Sigmoid colon (tissue), 7 donors: Measurements from ENCODE around the gene ARF5. TPM values are rescaled to one million over a fixed set of nuclear protein-coding genes. Genes with fewer than 3 reads are reported as not detected.
"Not testable (repeated sequence)": the region's sequence is repeated elsewhere in the genome, so short reads cannot be mapped to it uniquely, and the experiment has no call there.

ENCODE experiments used
- DNase-seq: peaks from one replicate; pipeline ENCODE4 v3.0.0-alpha.2; 2019
- H3K27ac ChIP-seq, 4 donors: fragments of 200-600 bp; sonication (generic); one replicate each; pipeline ENCODE4 v1.5.1; 2016 to 2019; ENCODE audit warnings: mild to moderate bottlenecking in 1 of 4
- H3K27me3 ChIP-seq, 3 donors: fragments of 200-600 bp; sonication (generic); one replicate each; pipeline ENCODE4 v1.5.1; 2019; ENCODE audit warnings: mild to moderate bottlenecking in 1 of 3
- H3K36me3 ChIP-seq, 4 donors: fragments of 200-600 bp; sonication (generic); one replicate each; pipeline ENCODE4 v1.5.1; 2016 to 2019
- H3K4me1 ChIP-seq, 4 donors: fragments of 200-600 bp; sonication (generic); one replicate each; pipeline ENCODE4 v1.5.1; 2017 to 2019
- H3K4me3 ChIP-seq, 4 donors: fragments of 200-600 bp; sonication (generic); one replicate each; pipeline ENCODE4 v1.5.1; 2017 to 2019; ENCODE audit warnings: mild to moderate bottlenecking in 2 of 4, moderate library complexity in 1 of 4
- H3K9me3 ChIP-seq, 4 donors: fragments of 200-600 bp in 3 of 4; sonication (generic) in 3 of 4; one replicate each; pipeline versions ENCODE4 v1.5.1 to v1.6.1; 2013 to 2019
- EP300 ChIP-seq, 4 donors: sonication (generic); formaldehyde crosslinking; IDR thresholded peaks; one replicate each; pipeline ENCODE4 v1.6.1; 2017; ENCODE audit warnings: antibody characterized with exemption in 4 of 4
- POLR2A ChIP-seq, 2 donors: fragments of 450-650 bp; IDR thresholded peaks; one replicate each; pipeline ENCODE4 v1.6.1; 2016; ENCODE audit warnings: antibody characterized with exemption in 2 of 2, mild to moderate bottlenecking in 2 of 2, moderate library complexity in 2 of 2
- POLR2AphosphoS5 ChIP-seq, 4 donors: sonication (generic); formaldehyde crosslinking; IDR thresholded peaks; one replicate each; pipeline ENCODE4 v1.6.1; 2017; ENCODE audit warnings: antibody characterized with exemption in 4 of 4
- WGBS, 2 donors: extraction: QIAGEN DNeasy Blood & Tissue Kit; methylation state at CpG; one replicate each; pipeline ENCODE4 v1.1.7; 2013; 5-methylcytosine and 5-hydroxymethylcytosine counted together
- intact Hi-C: fragments of 100-400 bp; cut with DNase I; formaldehyde crosslinking; loops from one replicate; pipeline ENCODE4 v1.15.1; 2023
- polyA plus RNA-seq, 3 donors: library from polyadenylated mRNA; stranded (reverse); fragments of 200-250 nt; gene quantifications; one replicate each; pipeline ENCODE4 v1.2.3, GENCODE V29; 2013
- total RNA-seq, 4 donors: library from RNA; depleted of rRNA; stranded (reverse); fragments of >200 nt; gene quantifications; one replicate each; pipeline ENCODE4 v1.1.0, GENCODE V29; 2016
- TF ChIP-seq, protein P1 (sequence below), 4 experiments: fragments of 450-650 bp in 3 of 4; fragments of 200-600 bp in 1 of 4; IDR thresholded peaks; one replicate each; pipeline ENCODE4 v1.5.1; 2016 to 2019; ENCODE audit warnings: antibody characterized with exemption in 4 of 4, mild to moderate bottlenecking in 3 of 4, moderate library complexity in 2 of 4
- donor health status: healthy with polysubstance abuse.
- donor health status: Bipolar disorder and iron deficiency.
- donor health status: healthy.

Gene ARF5
- total RNA-seq: 100 to 1,000 TPM in 3 of 4 donors, 10 to 100 TPM in 1; 86.4 to 156 (median 138) TPM
- polyA plus RNA-seq: 100 to 1,000 TPM; 183 to 282 (median 210) TPM

- Histone ChIP-seq H3K4me1 (peaks cover 0 to 48% (median 41%) of the 10 kb centered on the region in 4 donors), H3K4me3 (peak within 1 kb of the TSS; percentile 81 to 97 (median 92)), H3K27ac (peak within 1 kb of the TSS; percentile 89 to 95 (median 93)), H3K27me3 (no peaks in the 10 kb centered on the region), H3K9me3 (no peaks in the 10 kb centered on the region), H3K36me3 (peaks cover 10 to 26% (median 15%) of the 10 kb centered on the region in 4 donors)
- TF ChIP-seq EP300 (IDR thresholded peaks at IDR 0.05): no peak
- peak; percentile 60 to 65 for TF ChIP-seq POLR2A (IDR thresholded peaks at IDR 0.05)
- TF ChIP-seq POLR2AphosphoS5 (IDR thresholded peaks at IDR 0.05): peak; percentile 83 to 89 (median 88)
- TF ChIP-seq, protein P1, sequence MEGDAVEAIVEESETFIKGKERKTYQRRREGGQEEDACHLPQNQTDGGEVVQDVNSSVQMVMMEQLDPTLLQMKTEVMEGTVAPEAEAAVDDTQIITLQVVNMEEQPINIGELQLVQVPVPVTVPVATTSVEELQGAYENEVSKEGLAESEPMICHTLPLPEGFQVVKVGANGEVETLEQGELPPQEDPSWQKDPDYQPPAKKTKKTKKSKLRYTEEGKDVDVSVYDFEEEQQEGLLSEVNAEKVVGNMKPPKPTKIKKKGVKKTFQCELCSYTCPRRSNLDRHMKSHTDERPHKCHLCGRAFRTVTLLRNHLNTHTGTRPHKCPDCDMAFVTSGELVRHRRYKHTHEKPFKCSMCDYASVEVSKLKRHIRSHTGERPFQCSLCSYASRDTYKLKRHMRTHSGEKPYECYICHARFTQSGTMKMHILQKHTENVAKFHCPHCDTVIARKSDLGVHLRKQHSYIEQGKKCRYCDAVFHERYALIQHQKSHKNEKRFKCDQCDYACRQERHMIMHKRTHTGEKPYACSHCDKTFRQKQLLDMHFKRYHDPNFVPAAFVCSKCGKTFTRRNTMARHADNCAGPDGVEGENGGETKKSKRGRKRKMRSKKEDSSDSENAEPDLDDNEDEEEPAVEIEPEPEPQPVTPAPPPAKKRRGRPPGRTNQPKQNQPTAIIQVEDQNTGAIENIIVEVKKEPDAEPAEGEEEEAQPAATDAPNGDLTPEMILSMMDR (IDR thresholded peaks at IDR 0.05): no peak
- intact Hi-C loops: loop anchor here (1.0 to 10.0 kb wide), 4 partner anchors 64 to 819 kb away; partner anchors contain the start of genes IMPDH1, LRRC4 and SND1
- WGBS, 2 donors: 1% methylated on average over 77 of the region's 77 CpGs
- peak; percentile 95 for DNase-seq
Measured at GRCh38 chr7:127588019-127588696, at the start of gene ARF5. Gene ARF5 (plus strand): TSS chr7:127588411. CDS start chr7:127588499, 88 bp downstream.

DNA sequence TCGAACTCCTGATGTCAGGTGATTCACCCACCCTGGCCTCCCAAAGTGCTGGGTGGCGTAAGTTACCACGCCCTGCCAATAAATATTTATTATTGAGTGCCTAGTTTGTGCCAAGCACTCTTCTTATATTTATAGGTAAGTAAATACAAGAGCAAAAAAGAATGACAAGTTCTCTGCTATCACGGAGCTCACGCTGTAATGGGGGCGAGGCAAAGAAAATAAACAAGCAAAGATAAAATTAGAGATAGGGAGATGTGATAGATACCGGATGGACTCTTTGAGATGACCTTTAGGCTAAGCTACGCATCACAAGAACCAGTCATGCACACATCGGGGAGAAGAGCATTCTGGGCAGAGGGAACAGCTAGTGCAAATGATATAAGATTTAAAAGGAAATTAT, 49.1 kb upstream of the ARF5 start:
- DNase-seq: no peak
- Histone ChIP-seq H3K9me3 (no peaks in the 10 kb centered on the region), H3K27me3 (peaks cover 0 to 49% (median 6%) of the 10 kb centered on the region in 3 donors), H3K27ac (no peak overlapping the region), H3K36me3 (no peaks in the 10 kb centered on the region), H3K4me1 (peaks cover 0 to 8% (median 3%) of the 10 kb centered on the region in 4 donors), H3K4me3 (no peak overlapping the region)
- WGBS, 2 donors: 56 to 79% methylated on average over 9 of the region's 9 CpGs
- intact Hi-C loops: no loop called here
- no peak for TF ChIP-seq POLR2A (IDR thresholded peaks at IDR 0.05)
- TF ChIP-seq, protein P1 (IDR thresholded peaks at IDR 0.05): no peak
- no peak for TF ChIP-seq POLR2AphosphoS5 (IDR thresholded peaks at IDR 0.05)
- TF ChIP-seq EP300 (IDR thresholded peaks at IDR 0.05): no peak

DNA sequence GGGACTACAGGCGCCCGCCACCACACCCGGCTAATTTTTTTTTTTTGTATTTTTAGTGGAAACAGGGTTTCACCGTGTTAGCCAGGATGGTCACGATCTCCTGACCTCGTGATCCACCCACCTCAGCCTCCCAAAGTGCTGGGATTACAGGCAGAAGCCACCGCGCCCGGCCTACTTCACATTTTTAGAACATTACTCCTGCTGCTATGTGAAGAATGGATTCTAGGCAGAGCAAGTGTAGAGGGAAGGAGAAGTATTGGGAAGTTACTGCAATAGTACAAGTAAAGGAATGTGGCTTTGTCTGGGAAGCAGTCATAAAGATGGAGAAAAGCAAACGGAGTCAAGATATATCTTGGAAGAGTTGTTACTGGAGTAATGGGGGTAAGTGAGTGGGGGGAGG, 47.8 kb upstream of the ARF5 start:
- H3K27ac ChIP-seq, DNase-seq, H3K9me3 ChIP-seq, H3K4me3 ChIP-seq, intact Hi-C loops, H3K4me1 ChIP-seq, H3K36me3 ChIP-seq: not testable (repeated sequence)
- WGBS, 2 donors: 82 to 83% methylated on average over 10 of the region's 10 CpGs
- H3K27me3 ChIP-seq: peaks cover 0 to 39% (median 6%) of the 10 kb centered on the region in 3 donors

GRCh38 chr7:127541548-127541947, 46.7 kb upstream of the ARF5 start:
- no peak for DNase-seq
- no peak overlapping the region for H3K27ac ChIP-seq
- intact Hi-C loops: no loop called here
- TF ChIP-seq, protein P1 (IDR thresholded peaks at IDR 0.05): no peak
- TF ChIP-seq POLR2A (IDR thresholded peaks at IDR 0.05): no peak
- TF ChIP-seq EP300 (IDR thresholded peaks at IDR 0.05): no peak
- TF ChIP-seq POLR2AphosphoS5 (IDR thresholded peaks at IDR 0.05): no peak
- no peak overlapping the region for H3K4me3 ChIP-seq
- peaks cover 0 to 9% (median 0%) of the 10 kb centered on the region in 4 donors for H3K9me3 ChIP-seq
- peaks cover 0 to 28% (median 6%) of the 10 kb centered on the region in 3 donors for H3K27me3 ChIP-seq
- no peaks in the 10 kb centered on the region for H3K36me3 ChIP-seq
- peaks cover 0 to 6% (median 3%) of the 10 kb centered on the region in 4 donors for H3K4me1 ChIP-seq
- WGBS, 2 donors: 85 to 90% methylated on average over 4 of the region's 4 CpGs

DNA sequence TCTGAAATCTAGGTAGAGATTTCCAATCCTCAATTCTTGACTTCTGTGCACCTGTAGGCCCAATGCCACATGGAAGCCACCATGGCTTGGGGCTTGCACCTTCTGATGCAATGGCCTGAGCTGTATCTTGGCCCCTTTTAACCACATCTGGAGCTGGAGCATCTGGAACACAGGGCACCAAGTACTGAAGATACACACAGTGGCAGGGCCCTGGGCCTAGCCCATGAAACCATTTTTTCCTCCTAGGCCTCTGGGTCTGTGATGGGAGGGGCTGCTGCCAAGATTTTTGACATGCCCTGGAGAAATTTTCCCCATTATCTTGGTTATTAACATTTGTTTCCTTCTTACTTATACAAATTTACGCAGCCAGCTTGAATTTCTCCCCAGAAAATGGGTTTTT, 41.9 kb upstream of the ARF5 start:
- no peak for DNase-seq
- H3K9me3 ChIP-seq: peaks cover 0 to 9% (median 0%) of the 10 kb centered on the region in 4 donors
- intact Hi-C loops: no loop called here
- no peaks in the 10 kb centered on the region for H3K27me3 ChIP-seq
- H3K4me3 ChIP-seq: no peak overlapping the region
- TF ChIP-seq POLR2AphosphoS5 (IDR thresholded peaks at IDR 0.05): no peak
- no peak overlapping the region for H3K27ac ChIP-seq
- WGBS, 2 donors: 84 to 86% methylated on average over 1 of the region's 1 CpG
- H3K36me3 ChIP-seq: no peaks in the 10 kb centered on the region
- no peaks in the 10 kb centered on the region for H3K4me1 ChIP-seq
